Head of caudate nucleus (tissue), 42 donors: Measurements from ENCODE around the gene RSPRY1.

Experiments used
- DNase-seq, 42 donors: peaks; one replicate each; pipeline versions ENCODE4 v3.0.0 to v3.0.0-alpha.2; 2020 to 2021; ENCODE audit warnings: mixed read lengths in 7 of 42
- intact Hi-C: fragments of 100-400 bp; cut with DNase I; formaldehyde crosslinking; loops from one replicate; pipeline ENCODE4 v1.15.0; 2022

Gene RSPRY1

GRCh38 chr16:57238682-57239081, 52.6 kb downstream of the RSPRY1 start:
- DNase-seq: no peak
- intact Hi-C loops: no loop called here

DNA sequence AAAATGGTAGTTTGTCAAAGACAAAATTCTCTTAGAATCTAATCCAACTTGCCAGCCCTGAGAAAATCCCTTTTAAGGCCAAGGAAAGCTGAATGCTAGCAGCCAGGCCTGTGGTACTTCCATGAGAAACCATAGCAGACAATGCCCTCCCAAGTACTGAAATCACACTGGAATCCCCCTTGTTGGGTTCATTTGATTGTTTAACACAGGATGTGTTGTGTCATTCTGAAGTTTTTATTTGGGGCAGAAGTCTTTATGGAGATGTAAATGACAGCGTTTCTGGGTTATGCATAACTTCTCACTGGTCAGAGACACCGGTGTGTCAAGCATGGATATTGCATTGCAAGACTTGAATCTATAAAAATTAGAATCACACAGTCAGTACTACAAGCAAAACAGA, 53.0 kb downstream of the RSPRY1 start:
- intact Hi-C loops: no loop called here

GRCh38 chr16:57240851-57241250, 54.7 kb downstream of the RSPRY1 start:
- intact Hi-C loops: loop anchor here (5.0 kb wide), 1 partner anchor 54 kb away; the partner anchor contains the start of genes PSME3IP1 and RSPRY1
- peak in 1 of 42 donors; percentile 35 for DNase-seq

More for the DNA sequence above, 53.0 kb downstream of the RSPRY1 start:
- no peak for DNase-seq

DNA sequence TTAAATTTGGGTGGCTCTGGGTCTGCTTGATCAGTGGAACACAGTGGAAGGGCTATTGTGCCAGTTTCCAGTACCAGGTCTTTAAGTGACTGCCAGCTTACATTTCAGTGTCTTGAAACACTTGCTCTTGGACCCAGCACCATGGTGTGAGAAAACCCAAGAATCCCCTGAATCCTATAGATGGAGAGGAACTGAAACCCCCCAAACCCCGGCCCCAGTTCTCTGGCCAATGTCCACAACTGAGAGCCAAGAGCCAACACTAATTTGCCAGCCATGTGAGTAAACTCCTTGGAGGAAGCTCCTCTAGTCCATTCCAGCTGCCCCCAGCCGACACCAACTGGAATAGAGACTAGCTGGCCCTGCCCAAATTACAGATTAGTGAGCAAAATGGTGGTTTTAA, 56.5 kb downstream of the RSPRY1 start:
- DNase-seq: peak in 2 of 42 donors; percentile 35 to 41
- intact Hi-C loops: loop anchor here (5.0 kb wide), 1 partner anchor 55 kb away; the partner anchor contains the start of genes PSME3IP1 and RSPRY1

GRCh38 chr16:57244463-57244766, 58.3 kb downstream of the RSPRY1 start:
- DNase-seq: no peak
- intact Hi-C loops: loop anchor here (5.0 kb wide), 1 partner anchor 57 kb away; the partner anchor contains the start of genes PSME3IP1 and RSPRY1

DNA sequence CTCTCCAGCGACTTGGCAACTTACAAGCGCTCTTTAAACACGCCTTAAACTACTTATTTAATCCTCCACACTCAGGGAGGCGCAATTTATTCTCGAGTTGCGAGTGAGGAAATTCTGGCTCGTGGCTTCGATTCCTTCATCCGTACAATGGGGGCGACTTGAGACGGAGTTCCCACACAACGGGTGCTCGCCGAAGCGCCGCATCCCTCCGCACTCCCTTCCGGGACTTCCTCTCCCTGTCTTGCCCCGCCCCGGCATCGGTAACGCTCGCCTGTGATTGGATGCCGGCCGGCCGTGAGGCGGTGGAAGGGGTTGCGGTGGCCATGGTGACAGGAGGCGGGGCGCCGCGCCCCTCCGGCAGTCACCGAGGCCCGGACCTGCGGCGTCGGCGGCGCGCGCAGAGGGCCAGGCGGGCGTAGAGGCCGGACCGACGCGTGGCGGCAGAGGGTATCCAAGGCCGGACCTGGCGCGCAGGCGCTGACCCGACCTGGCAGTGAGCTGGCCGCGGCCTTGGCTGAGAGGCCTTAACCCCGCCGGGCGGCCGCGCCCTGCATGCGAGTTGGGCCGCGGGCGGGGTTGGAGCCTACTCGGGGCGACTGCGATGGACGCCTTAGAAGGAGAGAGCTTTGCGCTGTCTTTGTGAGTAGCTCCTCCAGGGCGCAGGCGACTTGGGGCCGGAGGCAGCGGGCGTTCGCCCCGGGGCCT, 58.8 kb downstream of the RSPRY1 start, which contains the start of gene ARL2BP:
Gene ARL2BP (plus strand): TSS at position 493 of the 705 bp plus-strand sequence. CDS start 109 bp downstream, at position 602.
- intact Hi-C loops: loop anchor here (5.0 kb wide), 1 partner anchor 58 kb away; the partner anchor contains the start of genes PSME3IP1 and RSPRY1
- DNase-seq: peak; percentile 97 to 100 (median 99)

DNA sequence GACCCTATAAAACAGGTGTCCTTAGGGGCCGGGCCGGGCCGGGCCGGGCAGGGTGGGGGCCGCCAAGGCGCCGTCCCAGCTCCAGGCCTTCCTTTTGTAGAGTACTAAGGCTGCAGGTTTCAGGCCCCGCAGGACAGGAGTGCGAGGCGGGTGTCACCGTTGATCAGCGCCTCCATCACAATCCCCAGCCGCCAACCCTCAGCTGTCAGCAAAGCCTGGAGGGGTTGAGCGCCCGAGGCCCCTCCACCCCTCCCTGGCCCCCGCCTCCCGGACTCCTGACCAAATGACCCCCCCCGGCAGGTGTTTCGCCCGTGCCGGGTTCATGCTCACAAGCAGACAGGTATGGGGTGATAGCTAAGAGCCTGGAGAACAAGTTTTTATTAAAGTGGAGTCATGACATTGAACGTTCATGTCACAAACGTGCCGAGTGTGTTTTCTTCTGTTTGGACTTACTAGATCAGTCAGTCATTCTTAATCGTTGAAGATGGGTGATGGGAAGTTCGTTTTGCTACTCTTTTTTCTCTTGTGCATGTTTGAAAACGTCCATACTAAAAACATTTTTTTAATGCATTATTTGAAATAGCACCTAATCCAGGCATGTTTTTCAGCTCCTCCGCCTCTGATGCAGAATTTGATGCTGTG, 59.5 kb downstream of the RSPRY1 start:
- DNase-seq: peak in 17 of 42 donors; percentile 29 to 61 (median 43)
- intact Hi-C loops: no loop called here

- DNase-seq: peak in 1 of 42 donors; percentile 1
- intact Hi-C loops: no loop called here
These were observed 65.2 kb downstream of the RSPRY1 start for GRCh38 chr16:57251352-57251751.

GRCh38 chr16:57252148-57252721, 66.1 kb downstream of the RSPRY1 start:
- intact Hi-C loops: no loop called here
- DNase-seq: peak in 4 of 42 donors; percentile 3 to 56 (median 33)

- DNase-seq: peak in 2 of 42 donors; percentile 23 to 26
These were observed 67.3 kb downstream of the RSPRY1 start for GRCh38 chr16:57253466-57253865.

GRCh38 chr16:57255686-57256415, 69.7 kb downstream of the RSPRY1 start:
- peak in 6 of 42 donors; percentile 2 to 42 (median 21) for DNase-seq

More at GRCh38 chr16:57253466-57253865, 67.3 kb downstream of the RSPRY1 start:
- intact Hi-C loops: no loop called here

GRCh38 chr16:57256601-57257395, 70.7 kb downstream of the RSPRY1 start:
- DNase-seq: peak in 11 of 42 donors; percentile 2 to 43 (median 14)
- intact Hi-C loops: no loop called here

More at GRCh38 chr16:57255686-57256415, 69.7 kb downstream of the RSPRY1 start:
- intact Hi-C loops: no loop called here

DNA sequence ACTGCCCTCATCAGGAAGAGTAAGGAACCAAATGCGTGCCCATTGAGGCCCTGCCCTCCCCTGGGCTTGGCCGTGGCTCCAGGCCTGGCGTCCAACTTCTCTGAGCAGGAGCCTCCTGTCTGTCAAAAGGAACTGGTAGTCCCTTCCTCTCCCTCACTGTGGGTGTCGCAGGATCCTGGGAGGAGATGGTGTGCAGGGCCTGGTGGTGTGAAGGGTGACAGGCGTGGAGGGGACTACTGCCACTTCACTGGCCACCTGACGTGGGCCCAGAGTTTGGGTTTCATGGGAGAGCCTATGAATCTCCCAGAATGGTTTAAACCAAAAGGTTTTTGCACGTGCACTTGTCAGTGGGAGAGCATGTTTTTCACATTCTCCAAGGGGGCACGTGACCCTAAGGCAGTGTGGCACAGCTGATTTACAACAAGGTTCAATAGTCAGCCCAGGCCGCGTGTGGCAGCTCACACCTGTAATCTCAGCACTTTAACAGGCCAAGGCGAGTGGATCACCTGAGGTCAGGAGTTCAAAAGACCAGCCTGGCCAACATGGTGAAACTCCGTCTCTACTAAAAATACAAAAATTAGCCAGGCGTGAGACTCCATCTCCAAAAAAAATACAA, 71.4 kb downstream of the RSPRY1 start:
- peak in 13 of 42 donors; percentile 2 to 44 (median 15) for DNase-seq

DNA sequence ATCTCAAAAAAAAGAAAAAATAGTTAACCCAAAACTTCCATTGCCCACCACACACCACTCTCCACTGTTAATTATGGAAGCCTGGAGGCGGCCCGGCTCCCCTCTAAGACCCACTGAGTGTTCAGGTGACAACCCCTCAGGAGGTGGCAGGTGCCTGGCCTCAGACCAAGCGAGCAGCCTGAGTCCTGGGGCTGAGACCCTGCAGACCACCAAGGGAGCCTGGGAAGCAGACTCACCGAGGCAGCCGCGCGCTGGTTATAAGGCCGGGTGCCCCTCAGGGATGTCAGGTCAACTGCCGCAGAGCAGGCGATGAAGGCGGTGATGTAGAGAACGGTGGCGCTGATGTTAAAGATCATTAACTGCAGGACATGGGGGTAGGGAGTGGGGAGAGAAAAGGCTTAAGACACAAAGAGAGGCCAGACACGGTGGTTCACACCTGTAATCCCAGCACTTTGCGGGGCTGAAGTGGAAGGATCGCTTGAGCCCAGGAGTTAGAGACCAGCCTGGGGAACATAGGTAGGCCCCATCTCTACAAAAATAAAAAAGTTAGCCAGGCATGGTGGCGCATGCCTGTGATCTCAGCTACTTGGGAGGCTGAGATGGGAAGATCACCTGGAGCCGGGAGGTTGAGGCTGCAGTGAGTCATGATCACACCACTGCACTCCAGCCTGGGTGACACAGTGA, 72.2 kb downstream of the RSPRY1 start:
- intact Hi-C loops: no loop called here
- peak in 14 of 42 donors; percentile 1 to 40 (median 13) for DNase-seq

More for the DNA sequence above, 71.4 kb downstream of the RSPRY1 start:
- intact Hi-C loops: no loop called here

- intact Hi-C loops: no loop called here
- peak in 12 of 42 donors; percentile 0 to 46 (median 12) for DNase-seq
These were observed 72.9 kb downstream of the RSPRY1 start for GRCh38 chr16:57258910-57259475.

DNA sequence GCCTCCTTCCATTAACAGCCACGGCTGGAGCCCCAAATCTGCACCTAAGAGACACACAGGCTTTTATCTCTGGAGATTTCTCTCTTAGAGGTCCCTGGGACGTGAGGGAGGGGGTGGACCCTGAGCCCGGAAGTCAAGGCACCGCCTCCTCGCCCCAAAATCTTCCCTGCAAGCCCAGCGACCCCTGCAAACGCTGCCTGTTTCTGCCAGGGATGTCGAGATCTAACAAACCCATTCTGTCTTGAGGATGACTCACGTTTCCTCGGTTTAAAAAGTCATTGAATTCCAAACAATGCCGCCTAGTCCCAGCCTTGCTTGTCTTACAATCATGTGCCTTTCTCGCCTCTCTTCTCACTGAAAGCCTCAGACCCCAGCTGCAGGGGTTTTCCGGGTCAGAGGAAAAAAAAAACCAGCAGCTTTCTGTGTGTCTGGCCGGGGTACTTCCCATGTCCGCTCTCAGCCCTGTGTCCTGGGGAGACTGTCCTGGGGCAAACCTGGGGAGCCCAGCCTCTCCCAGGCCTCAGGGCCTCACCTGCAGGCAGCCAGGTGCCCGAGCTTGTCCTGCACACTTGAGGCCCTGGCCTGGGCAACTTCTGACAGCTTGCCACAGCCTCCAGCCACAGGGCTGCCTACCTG, 74.3 kb downstream of the RSPRY1 start:
- peak in 39 of 42 donors; percentile 40 to 88 (median 69) for DNase-seq
- intact Hi-C loops: no loop called here
